Mammary epithelial cell (primary cell): ENCODE measurements around the gene SHANK3.

Source experiments
- EZH2 ChIP-seq: IDR thresholded peaks from 2 replicates; pipeline ENCODE4 v1.6.1; 2012; ENCODE audit warnings: low read length, inconsistent platforms, borderline replicate concordance
- TF ChIP-seq, protein P1 (sequence below), 2 donors: IDR thresholded peaks in 1 of 2; conservative IDR thresholded peaks in 1 of 2; 2 replicates each; pipeline ENCODE4 v1.5.1; 2011 to 2012; ENCODE audit warnings: inconsistent platforms in 2 of 2, low read length in 2 of 2, mild to moderate bottlenecking in 2 of 2, control low read depth in 1 of 2, low read depth in 1 of 2; ENCODE audit not compliant: insufficient read depth in 1 of 2; ENCODE audit errors: extremely low read depth in 1 of 2

DNA sequence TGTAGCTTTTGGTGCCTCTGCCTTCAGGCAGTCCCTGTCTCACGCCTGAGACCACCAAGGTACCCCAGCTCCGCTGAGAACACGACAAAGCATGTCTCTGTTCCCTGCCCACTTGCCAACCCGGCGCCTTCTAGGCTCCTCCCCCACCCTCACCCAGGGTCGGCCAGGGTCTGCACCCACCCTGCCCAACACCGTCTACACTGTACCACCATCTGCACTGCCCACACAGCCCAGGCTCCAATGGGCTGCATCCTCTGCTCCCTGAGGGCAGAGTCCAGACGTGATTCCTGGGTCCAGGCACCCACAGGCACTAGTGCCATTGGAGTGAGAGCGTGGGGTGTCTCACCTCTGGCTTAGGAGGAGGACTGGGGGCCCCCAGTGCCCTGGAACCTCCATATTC, 42.6 kb downstream of the SHANK3 start:
- TF ChIP-seq, protein P1, sequence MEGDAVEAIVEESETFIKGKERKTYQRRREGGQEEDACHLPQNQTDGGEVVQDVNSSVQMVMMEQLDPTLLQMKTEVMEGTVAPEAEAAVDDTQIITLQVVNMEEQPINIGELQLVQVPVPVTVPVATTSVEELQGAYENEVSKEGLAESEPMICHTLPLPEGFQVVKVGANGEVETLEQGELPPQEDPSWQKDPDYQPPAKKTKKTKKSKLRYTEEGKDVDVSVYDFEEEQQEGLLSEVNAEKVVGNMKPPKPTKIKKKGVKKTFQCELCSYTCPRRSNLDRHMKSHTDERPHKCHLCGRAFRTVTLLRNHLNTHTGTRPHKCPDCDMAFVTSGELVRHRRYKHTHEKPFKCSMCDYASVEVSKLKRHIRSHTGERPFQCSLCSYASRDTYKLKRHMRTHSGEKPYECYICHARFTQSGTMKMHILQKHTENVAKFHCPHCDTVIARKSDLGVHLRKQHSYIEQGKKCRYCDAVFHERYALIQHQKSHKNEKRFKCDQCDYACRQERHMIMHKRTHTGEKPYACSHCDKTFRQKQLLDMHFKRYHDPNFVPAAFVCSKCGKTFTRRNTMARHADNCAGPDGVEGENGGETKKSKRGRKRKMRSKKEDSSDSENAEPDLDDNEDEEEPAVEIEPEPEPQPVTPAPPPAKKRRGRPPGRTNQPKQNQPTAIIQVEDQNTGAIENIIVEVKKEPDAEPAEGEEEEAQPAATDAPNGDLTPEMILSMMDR (conservative IDR thresholded peaks at IDR 0.05 in 1 of 2, IDR thresholded peaks at IDR 0.05 in 1 of 2; ENCODE audit: extremely low read depth in 1 of 2, insufficient read depth in 1 of 2, low read depth in 1 of 2, low read length in 2 of 2) = no peak
- TF ChIP-seq EZH2 = no peak
